ENCODE measurements around the gene PVR. TPM values are rescaled to one million over a fixed set of nuclear protein-coding genes. Genes with fewer than 3 reads are reported as not detected.
A peak's percentile ranks its signal among the peaks of the same experiment; 100 is the strongest.
"Not testable (repeated sequence)": the region's sequence is repeated elsewhere in the genome, so short reads cannot be mapped to it uniquely, and the experiment has no call there.

The PVR gene
- total RNA-seq, 1 donor from 2014 or later: 102 TPM

GRCh38 chr19:44627631-44628030 lies 16.1 kb upstream of the PVR start:
- no peak overlapping the region for H3K4me3 ChIP-seq (ENCODE audit: low read depth, low read length)
- DNase-seq (ENCODE audit: low read depth): no peak
- no peak for TF ChIP-seq CTCF (IDR thresholded peaks at IDR 0.05; ENCODE audit: insufficient read depth, low read length, severe bottlenecking)
- no peak for FAIRE-seq
- H3K27me3 ChIP-seq (ENCODE audit: control insufficient read depth, insufficient read depth, low read length): no peaks in the 10 kb centered on the region
- H3K36me3 ChIP-seq (ENCODE audit: control insufficient read depth, insufficient read depth, low read length): no peaks in the 10 kb centered on the region

GRCh38 chr19:44628793-44629192 lies 14.9 kb upstream of the PVR start:
- Histone ChIP-seq H3K4me3 (ENCODE audit: low read depth, low read length) (no peak overlapping the region), H3K36me3 (ENCODE audit: control insufficient read depth, insufficient read depth, low read length) (no peaks in the 10 kb centered on the region), H3K27me3 (ENCODE audit: control insufficient read depth, insufficient read depth, low read length) (no peaks in the 10 kb centered on the region)
- no peak for TF ChIP-seq CTCF (IDR thresholded peaks at IDR 0.05; ENCODE audit: insufficient read depth, low read length, severe bottlenecking)
- DNase-seq (ENCODE audit: low read depth) (no peak), FAIRE-seq (no peak)

GRCh38 chr19:44631611-44632010 lies 12.1 kb upstream of the PVR start:
- DNase-seq (ENCODE audit: low read depth); H3K4me3 ChIP-seq (ENCODE audit: low read depth, low read length); H3K36me3 ChIP-seq (ENCODE audit: control insufficient read depth, insufficient read depth, low read length); H3K27me3 ChIP-seq (ENCODE audit: control insufficient read depth, insufficient read depth, low read length); FAIRE-seq: not testable (repeated sequence)

- not testable (repeated sequence) for H3K36me3 ChIP-seq (ENCODE audit: control insufficient read depth, insufficient read depth, low read length); DNase-seq (ENCODE audit: low read depth); H3K4me3 ChIP-seq (ENCODE audit: low read depth, low read length); H3K27me3 ChIP-seq (ENCODE audit: control insufficient read depth, insufficient read depth, low read length); FAIRE-seq
Measured at GRCh38 chr19:44634058-44634457, 9.7 kb upstream of the PVR start.

GRCh38 chr19:44634785-44635184 lies 8.9 kb upstream of the PVR start:
- Histone ChIP-seq H3K4me3 (ENCODE audit: low read depth, low read length) (no peak overlapping the region), H3K36me3 (ENCODE audit: control insufficient read depth, insufficient read depth, low read length) (no peaks in the 10 kb centered on the region), H3K27me3 (ENCODE audit: control insufficient read depth, insufficient read depth, low read length) (no peaks in the 10 kb centered on the region)
- TF ChIP-seq CTCF (IDR thresholded peaks at IDR 0.05; ENCODE audit: insufficient read depth, low read length, severe bottlenecking): no peak
- FAIRE-seq (no peak), DNase-seq (ENCODE audit: low read depth) (no peak)

- no peaks in the 10 kb centered on the region for H3K36me3 ChIP-seq (ENCODE audit: control insufficient read depth, insufficient read depth, low read length)
- no peak for FAIRE-seq
- no peak for TF ChIP-seq CTCF (IDR thresholded peaks at IDR 0.05; ENCODE audit: insufficient read depth, low read length, severe bottlenecking)
- no peaks in the 10 kb centered on the region for H3K27me3 ChIP-seq (ENCODE audit: control insufficient read depth, insufficient read depth, low read length)
- peak; percentile 46 for DNase-seq (ENCODE audit: low read depth)
- H3K4me3 ChIP-seq (ENCODE audit: low read depth, low read length): no peak overlapping the region
Measured at GRCh38 chr19:44635581-44636438, 7.9 kb upstream of the PVR start.

Data from bronchial epithelial cell (primary cell).